ENCODE results near the gene CHST14.

Gene CHST14

DNA sequence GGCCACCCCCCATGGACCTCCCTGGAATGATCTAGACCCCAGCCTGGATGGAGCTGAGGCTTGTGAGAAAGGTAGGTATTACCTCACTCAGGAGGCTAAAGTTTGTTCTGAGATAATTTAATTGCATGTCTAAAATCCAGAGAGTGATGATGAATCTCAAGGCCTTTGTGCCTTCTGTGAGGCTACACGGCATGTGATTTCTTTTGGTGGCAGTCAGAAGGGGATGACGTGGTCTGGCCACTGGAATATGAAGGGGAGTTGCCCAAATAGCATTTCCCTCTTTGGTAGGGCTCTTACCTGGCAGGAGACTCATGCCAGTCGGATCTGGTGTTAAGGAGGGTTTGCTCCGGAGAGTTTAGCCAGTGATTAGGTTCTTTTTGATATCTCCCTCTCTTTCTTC lies 27.5 kb upstream of the CHST14 start:
- TF ChIP-seq, protein P1, sequence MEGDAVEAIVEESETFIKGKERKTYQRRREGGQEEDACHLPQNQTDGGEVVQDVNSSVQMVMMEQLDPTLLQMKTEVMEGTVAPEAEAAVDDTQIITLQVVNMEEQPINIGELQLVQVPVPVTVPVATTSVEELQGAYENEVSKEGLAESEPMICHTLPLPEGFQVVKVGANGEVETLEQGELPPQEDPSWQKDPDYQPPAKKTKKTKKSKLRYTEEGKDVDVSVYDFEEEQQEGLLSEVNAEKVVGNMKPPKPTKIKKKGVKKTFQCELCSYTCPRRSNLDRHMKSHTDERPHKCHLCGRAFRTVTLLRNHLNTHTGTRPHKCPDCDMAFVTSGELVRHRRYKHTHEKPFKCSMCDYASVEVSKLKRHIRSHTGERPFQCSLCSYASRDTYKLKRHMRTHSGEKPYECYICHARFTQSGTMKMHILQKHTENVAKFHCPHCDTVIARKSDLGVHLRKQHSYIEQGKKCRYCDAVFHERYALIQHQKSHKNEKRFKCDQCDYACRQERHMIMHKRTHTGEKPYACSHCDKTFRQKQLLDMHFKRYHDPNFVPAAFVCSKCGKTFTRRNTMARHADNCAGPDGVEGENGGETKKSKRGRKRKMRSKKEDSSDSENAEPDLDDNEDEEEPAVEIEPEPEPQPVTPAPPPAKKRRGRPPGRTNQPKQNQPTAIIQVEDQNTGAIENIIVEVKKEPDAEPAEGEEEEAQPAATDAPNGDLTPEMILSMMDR (IDR thresholded peaks at IDR 0.05; ENCODE audit: extremely low read depth, missing control alignments), result no peak

DNA sequence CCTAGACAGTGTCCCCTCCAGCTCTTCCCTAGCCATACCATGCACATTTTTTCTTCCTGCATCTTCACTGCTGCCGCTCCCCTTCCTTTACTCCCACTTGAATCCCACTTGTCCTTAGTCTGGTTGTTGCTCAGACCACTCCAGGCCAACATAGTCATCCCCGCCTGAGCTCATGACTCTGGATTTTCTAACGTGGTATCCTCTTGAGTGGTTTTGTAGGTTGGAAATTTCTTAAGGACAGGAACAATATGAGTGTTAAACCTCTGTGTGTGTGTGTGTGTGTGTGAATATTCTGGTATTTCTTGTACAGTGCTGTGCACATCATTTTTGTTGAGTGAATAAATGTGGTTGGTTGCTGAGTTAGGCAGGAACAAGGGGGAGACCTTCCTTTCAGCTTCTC lies 26.9 kb upstream of the CHST14 start:
- TF ChIP-seq, protein P1 (IDR thresholded peaks at IDR 0.05; ENCODE audit: extremely low read depth, missing control alignments), result no peak
- DNase-seq (ENCODE audit: low spot score), result no peak

More for the DNA sequence above, 27.5 kb upstream of the CHST14 start:
- no peak for DNase-seq (ENCODE audit: low spot score)

DNA sequence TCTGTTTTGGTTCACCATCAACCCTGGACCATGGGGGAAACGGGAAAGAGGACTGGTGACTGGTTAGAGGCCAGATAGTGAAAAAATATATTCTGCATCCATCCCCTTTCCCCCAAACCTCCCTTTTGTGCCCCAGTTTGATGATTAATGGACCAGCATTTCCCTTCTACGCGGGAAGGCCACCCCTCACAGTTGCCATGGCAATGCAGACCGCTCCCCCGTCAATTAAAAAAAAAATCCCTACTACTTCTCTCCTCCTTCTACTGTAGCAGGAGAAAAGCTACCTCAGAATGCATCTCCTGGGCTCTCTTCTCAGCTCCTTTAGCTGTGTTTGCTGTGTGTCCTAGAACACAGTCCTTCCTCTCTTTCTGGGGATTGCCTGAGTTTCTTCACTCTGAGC lies 26.0 kb upstream of the CHST14 start:
- TF ChIP-seq, protein P1 (IDR thresholded peaks at IDR 0.05; ENCODE audit: extremely low read depth, missing control alignments), result no peak
- DNase-seq (ENCODE audit: low spot score), result no peak

DNA sequence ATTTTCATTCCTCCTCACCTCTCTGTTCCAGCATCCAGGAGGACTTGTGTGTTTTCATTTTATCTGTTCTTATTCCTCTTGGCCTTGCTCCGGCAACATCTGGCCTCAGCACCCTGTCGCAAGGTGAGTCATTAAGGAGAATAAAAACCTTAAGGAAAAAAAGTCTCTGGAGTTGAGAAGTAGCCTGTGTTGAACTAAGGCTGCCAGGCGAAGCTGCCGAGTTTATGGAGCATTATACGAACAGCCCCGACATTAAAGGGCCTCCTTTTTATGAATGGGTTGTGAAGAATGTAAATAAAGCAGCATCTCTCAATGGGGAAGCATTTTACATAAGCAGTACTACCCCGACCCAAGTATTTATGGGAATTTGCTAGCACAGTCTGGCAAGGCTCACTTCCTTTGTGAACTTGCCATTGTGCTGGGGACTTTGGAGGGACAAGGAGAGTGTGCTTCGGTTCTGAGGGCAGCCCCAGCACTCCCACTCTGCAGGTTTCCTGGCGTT lies 25.3 kb upstream of the CHST14 start:
- DNase-seq (ENCODE audit: low spot score), result no peak
- TF ChIP-seq, protein P1 (IDR thresholded peaks at IDR 0.05; ENCODE audit: extremely low read depth, missing control alignments), result no peak

DNA sequence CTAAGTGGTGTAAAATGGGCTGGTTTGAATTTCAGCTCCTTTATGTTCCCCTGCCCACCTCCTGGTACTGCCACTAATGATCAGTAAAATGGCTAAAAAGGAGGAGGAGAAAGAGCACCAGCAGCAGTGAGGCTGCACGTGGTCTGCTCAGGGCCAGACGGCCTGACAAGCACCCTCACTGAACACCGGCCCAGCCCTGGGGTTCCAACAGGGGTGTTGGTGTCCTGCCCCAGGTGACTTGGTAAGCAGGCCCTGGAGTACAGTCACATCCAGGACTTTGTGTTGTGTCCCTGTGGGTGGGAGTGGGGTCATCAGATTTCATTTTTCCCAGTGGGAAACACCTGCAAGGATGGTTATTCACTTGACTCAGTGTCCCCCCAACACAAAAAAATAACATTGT lies 24.6 kb upstream of the CHST14 start:
- TF ChIP-seq, protein P1 (IDR thresholded peaks at IDR 0.05; ENCODE audit: extremely low read depth, missing control alignments), result no peak
- DNase-seq (ENCODE audit: low spot score), result no peak

DNA sequence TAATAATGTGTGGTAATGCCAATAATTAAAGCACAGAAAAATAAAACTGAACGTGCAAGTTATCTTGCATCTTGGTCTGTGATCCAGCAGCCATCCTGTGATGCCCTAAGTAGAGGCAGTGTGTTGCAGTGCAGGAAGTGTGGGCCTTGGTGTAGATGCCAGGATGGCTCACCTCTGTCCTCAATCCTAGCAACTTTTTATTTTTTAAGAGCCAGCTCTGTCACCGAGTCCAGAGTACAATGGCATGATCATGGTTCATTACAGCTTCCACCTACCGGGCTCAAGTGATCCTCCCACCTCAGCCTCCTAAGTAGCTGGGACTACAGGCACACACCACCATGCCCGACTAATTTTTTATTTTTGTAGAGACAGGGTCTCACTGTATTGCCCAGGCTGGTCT lies 22.4 kb upstream of the CHST14 start:
- TF ChIP-seq, protein P1 (IDR thresholded peaks at IDR 0.05; ENCODE audit: extremely low read depth, missing control alignments), result no peak

DNA sequence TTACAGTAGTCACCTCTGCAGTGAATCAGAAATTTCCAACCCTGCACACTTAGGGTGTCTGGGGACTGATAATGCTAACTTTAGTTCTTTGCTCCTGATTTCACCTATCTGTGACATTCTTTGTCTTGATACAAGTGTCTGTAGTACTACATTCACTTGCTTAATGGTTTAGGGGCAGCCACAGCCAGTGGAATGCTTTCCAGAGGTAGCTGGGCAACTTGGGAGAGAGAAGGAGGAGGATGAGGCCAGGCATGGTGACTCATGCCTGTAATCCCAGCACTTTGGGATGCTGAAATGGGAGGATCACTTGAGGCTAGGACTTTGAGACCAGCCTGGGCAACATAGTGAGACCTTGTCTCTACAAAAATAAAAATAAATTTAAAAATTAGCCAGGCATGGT lies 21.5 kb upstream of the CHST14 start:
- DNase-seq (ENCODE audit: low spot score), result no peak
- TF ChIP-seq, protein P1 (IDR thresholded peaks at IDR 0.05; ENCODE audit: extremely low read depth, missing control alignments), result no peak

More for the DNA sequence above, 22.4 kb upstream of the CHST14 start:
- DNase-seq (ENCODE audit: low spot score), result no peak

Measured in GM20000 (cell line).